Thyroid gland (tissue), 4 donors: Measurements from ENCODE around the gene ZBTB6. TPM values are rescaled to one million over a fixed set of nuclear protein-coding genes. Genes with fewer than 3 reads are reported as not detected.
"Not testable (repeated sequence)": the region's sequence is repeated elsewhere in the genome, so short reads cannot be mapped to it uniquely, and the experiment has no call there.

ENCODE experiments used
- DNase-seq, 2 donors: peaks; one replicate each; pipeline ENCODE4 v3.0.0-alpha.2; 2019
- H3K27ac ChIP-seq, 3 donors: fragments of 200-600 bp; sonication (generic); 1 replicate in 2 of 3; 2 replicates in 1 of 3; pipeline ENCODE4 v1.5.1; 2016 to 2019; ENCODE audit warnings: mild to moderate bottlenecking in 1 of 3, moderate library complexity in 1 of 3
- H3K27me3 ChIP-seq: fragments of 200-600 bp; sonication (generic); one replicate; pipeline ENCODE4 v1.5.1; 2019
- H3K36me3 ChIP-seq, 2 donors: fragments of 200-600 bp; sonication (generic); one replicate each; pipeline ENCODE4 v1.5.1; 2016 to 2019
- H3K4me1 ChIP-seq, 2 donors: fragments of 200-600 bp; sonication (generic); one replicate each; pipeline ENCODE4 v1.5.1; 2017 to 2019
- H3K4me3 ChIP-seq, 3 donors: fragments of 200-600 bp; sonication (generic); replicated peaks in 1 of 3; 1 replicate in 2 of 3; 2 replicates in 1 of 3; pipeline ENCODE4 v1.5.1; 2016; ENCODE audit warnings: mild to moderate bottlenecking in 1 of 3
- H3K9me3 ChIP-seq: fragments of 200-600 bp; sonication (generic); one replicate; pipeline ENCODE4 v1.5.1; 2017
- CTCF ChIP-seq, 6 experiments: fragments of 200-600 bp in 3 of 6; fragments of 450-650 bp in 3 of 6; sonication (generic) in 3 of 6; IDR thresholded peaks; one replicate each; pipeline ENCODE4 v1.5.1; 2016 to 2019; ENCODE audit warnings: antibody characterized with exemption in 6 of 6, mild to moderate bottlenecking in 2 of 6, inconsistent platforms in 1 of 6, moderate library complexity in 1 of 6
- POLR2A ChIP-seq, 2 donors: fragments of 450-650 bp; IDR thresholded peaks; one replicate each; pipeline ENCODE4 v1.6.1; 2017; ENCODE audit warnings: antibody characterized with exemption in 2 of 2, mild to moderate bottlenecking in 2 of 2, moderate library complexity in 1 of 2
- WGBS, 2 donors: methylation state at CpG; one replicate each; pipeline ENCODE4 v1.1.5; 2017; 5-methylcytosine and 5-hydroxymethylcytosine counted together
- intact Hi-C: fragments of 100-400 bp; cut with DNase I; formaldehyde crosslinking; loops from one replicate; pipeline ENCODE4 v1.15.1; 2023
- total RNA-seq, 4 donors: library from RNA; depleted of rRNA; stranded (reverse); fragments of >200 nt; gene quantifications; one replicate each; pipeline ENCODE4 v1.2.3, GENCODE V29; 2016

ZBTB6 gene
- total RNA-seq, 4 donors from 2014 or later, result 12.3 to 16.4 (median 14.2) TPM

DNA sequence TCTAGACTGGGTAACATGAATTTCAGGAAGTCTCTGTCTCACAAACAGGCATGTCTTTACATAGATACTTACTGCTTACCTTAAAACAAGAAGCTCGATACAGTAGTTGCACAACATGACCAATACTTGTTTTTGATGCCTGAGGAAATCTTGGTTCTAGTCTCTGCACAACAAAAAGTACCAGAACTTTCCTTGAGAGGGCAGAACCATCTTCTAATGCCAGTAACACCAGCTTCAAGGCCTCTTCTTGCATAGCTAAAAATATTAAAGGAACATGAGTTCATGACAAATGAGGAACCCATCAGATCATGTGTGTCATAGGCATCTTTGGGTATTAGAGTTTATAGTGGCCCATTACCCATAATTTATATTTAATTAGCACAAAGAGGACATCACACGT is 30.0 kb downstream of the ZBTB6 start:
- TF ChIP-seq CTCF (IDR thresholded peaks at IDR 0.05), result no peak
- no peak for TF ChIP-seq POLR2A (IDR thresholded peaks at IDR 0.05)
- intact Hi-C loops, result no loop called here
- peaks cover 47 to 51% of the 10 kb centered on the region in 2 donors for H3K36me3 ChIP-seq
- no peak for DNase-seq
- no peaks in the 10 kb centered on the region for H3K9me3 ChIP-seq
- no peaks in the 10 kb centered on the region for H3K4me1 ChIP-seq
- 95 to 99% methylated on average over 2 of the region's 2 CpGs for WGBS, 2 donors
- H3K27ac ChIP-seq, result no peak overlapping the region
- no peaks in the 10 kb centered on the region for H3K27me3 ChIP-seq
- no peak overlapping the region for H3K4me3 ChIP-seq

DNA sequence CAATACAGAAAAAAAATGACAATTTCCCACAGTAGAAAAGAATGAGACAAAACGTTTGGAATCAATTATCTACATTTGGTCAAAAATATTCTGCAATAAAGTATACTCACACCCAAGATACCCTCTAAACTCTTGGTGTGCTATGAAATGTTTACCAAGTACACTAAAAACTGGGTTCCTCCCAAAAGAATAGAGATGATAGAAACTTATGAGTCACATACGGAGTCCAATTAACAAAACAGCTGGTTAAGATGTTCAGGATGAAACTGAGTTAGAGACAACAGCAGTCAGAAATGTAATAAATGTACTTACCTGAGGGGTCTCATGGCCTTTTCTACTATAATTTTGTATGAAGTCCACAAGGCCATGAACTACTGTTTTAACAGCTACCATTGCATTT is 33.7 kb downstream of the ZBTB6 start:
- H3K36me3 ChIP-seq, result peaks cover 73 to 77% of the 10 kb centered on the region in 2 donors
- DNase-seq, result no peak
- no peaks in the 10 kb centered on the region for H3K4me1 ChIP-seq
- no peak for TF ChIP-seq POLR2A (IDR thresholded peaks at IDR 0.05)
- no peak for TF ChIP-seq CTCF (IDR thresholded peaks at IDR 0.05)
- H3K27ac ChIP-seq, result no peak overlapping the region
- intact Hi-C loops, result no loop called here
- H3K4me3 ChIP-seq, result no peak overlapping the region
- 82 to 88% methylated on average over 2 of the region's 2 CpGs for WGBS, 2 donors
- H3K27me3 ChIP-seq, result no peaks in the 10 kb centered on the region
- no peaks in the 10 kb centered on the region for H3K9me3 ChIP-seq

DNA sequence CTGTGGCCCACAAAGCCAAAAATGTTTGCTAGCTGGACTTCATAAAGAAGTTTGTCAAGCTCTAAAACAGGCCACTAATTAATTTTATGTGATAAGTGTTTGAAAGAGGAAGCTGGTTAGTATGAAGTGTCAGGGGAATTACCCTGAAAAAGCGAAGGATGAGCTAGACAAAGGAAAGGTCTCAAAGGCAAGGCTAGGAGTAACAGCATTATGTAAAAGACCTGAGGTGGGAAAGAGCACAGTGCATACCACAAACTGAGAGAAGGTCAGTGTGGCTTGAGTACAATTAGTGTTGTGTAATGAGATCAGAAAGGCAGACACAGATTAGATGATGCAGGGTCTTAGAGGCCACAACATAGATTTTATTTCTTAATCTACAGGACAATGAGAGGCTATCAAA is 37.6 kb downstream of the ZBTB6 start:
- Histone ChIP-seq H3K9me3 (no peaks in the 10 kb centered on the region), H3K27ac (no peak overlapping the region), H3K4me3 (no peak overlapping the region), H3K36me3 (peaks cover 57 to 65% of the 10 kb centered on the region in 2 donors), H3K4me1 (no peaks in the 10 kb centered on the region), H3K27me3 (no peaks in the 10 kb centered on the region)
- DNase-seq, result no peak
- WGBS, 2 donors, result 94% methylated on average over 1 of the region's 1 CpG
- TF ChIP-seq CTCF (IDR thresholded peaks at IDR 0.05) (no peak), POLR2A (IDR thresholded peaks at IDR 0.05) (no peak)
- intact Hi-C loops, result no loop called here

DNA sequence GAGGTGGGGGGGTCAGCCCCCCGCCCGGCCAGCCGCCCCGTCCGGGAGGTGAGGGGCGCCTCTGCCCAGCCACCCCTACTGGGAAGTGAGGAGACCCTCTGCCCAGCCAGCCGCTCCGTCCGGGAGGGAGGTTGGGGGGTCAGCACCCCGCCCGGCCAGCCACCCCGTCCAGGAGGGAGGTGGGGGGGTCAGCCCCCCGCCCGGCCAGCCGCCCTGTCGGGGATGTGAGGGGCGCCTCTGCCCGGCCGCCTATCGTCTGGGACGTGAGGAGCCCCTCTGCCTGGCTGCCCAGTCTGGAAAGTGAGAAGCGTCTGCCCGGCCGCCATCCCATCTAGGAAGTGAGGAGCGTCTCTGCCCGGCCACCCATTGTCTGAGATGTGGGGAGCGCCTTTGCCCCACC is 45.8 kb downstream of the ZBTB6 start:
- H3K4me1 ChIP-seq, DNase-seq, H3K9me3 ChIP-seq, H3K36me3 ChIP-seq, H3K4me3 ChIP-seq, H3K27me3 ChIP-seq, H3K27ac ChIP-seq, intact Hi-C loops: not testable (repeated sequence)
- WGBS, 2 donors, result no CpG with 5 or more reads among the region's 27 CpGs

DNA sequence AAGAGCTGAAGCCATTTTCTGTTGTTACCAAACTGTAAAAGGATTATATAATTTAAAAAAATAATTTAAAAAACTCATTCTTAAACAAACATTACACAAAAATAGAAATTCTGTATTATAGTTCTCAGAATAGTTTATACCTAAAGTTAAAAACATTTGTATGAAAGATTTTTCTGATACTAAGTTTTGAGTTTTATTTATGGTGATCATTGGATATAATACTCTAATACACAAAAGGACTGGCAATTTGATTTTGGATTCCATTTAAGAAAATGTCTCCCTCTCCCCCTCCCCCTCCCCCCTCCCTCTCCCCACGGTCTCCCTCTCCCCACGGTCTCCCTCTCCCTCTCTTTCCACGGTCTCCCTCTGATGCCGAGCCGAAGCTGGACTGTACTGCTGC is 47.0 kb downstream of the ZBTB6 start:
- TF ChIP-seq POLR2A (IDR thresholded peaks at IDR 0.05), result no peak
- no peak for TF ChIP-seq CTCF (IDR thresholded peaks at IDR 0.05)
- no peak overlapping the region for H3K4me3 ChIP-seq
- H3K36me3 ChIP-seq, result no peaks in the 10 kb centered on the region
- DNase-seq, result no peak
- no peaks in the 10 kb centered on the region for H3K4me1 ChIP-seq
- no peaks in the 10 kb centered on the region for H3K9me3 ChIP-seq
- 92% methylated on average over 5 of the region's 5 CpGs for whole genome bisulfite sequencing, 2 donors
- H3K27me3 ChIP-seq, result no peaks in the 10 kb centered on the region
- H3K27ac ChIP-seq, result no peak overlapping the region
- intact Hi-C loops, result no loop called here

DNA sequence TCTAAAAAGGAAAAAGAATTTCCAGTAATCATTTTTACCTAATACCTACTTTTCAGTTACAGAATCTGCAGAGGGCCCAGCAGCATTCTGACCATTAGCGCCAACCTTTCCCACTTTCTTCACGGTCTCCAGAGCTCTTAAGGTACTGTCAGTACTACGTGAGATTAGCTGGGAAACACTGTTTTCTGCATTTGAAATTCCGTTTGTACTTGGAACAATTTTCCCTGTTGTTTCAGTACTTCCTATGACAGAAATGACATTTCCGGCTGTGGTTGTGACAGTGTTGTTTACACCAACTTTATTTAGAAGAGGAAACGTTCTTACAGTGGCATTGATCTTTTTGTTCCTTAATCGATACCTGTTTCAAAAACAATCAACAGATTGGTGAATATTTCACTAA is 47.8 kb downstream of the ZBTB6 start:
- Histone ChIP-seq H3K4me1 (no peaks in the 10 kb centered on the region), H3K9me3 (no peaks in the 10 kb centered on the region), H3K36me3 (no peaks in the 10 kb centered on the region), H3K27me3 (no peaks in the 10 kb centered on the region), H3K27ac (peak overlapping the region; percentile 26 to 59 (median 31)), H3K4me3 (no peak overlapping the region)
- DNase-seq, result no peak
- intact Hi-C loops, result no loop called here
- WGBS, 2 donors, result 81 to 84% methylated on average over 7 of the region's 7 CpGs
- no peak for TF ChIP-seq POLR2A (IDR thresholded peaks at IDR 0.05)
- TF ChIP-seq CTCF (IDR thresholded peaks at IDR 0.05), result no peak
